ENCODE data around the gene COPG1.
"Not testable (repeated sequence)": the region's sequence is repeated elsewhere in the genome, so short reads cannot be mapped to it uniquely, and the experiment has no call there.

The COPG1 gene

GRCh38 chr3:129249284-129250065 lies at the start of gene COPG1:
Gene COPG1, plus strand, starts transcription at chr3:129249606. Its CDS starts 104 bp downstream, at chr3:129249710.
- peak; percentile 91 to 97 for DNase-seq

GRCh38 chr3:129204473-129204872 lies 44.9 kb upstream of the COPG1 start:
- DNase-seq: no peak

GRCh38 chr3:129205109-129205832 lies 44.1 kb upstream of the COPG1 start:
- no peak for DNase-seq

- DNase-seq: no peak
Measured at GRCh38 chr3:129207479-129207878, 41.9 kb upstream of the COPG1 start.

- no peak for DNase-seq
Measured at GRCh38 chr3:129211345-129211744, 38.1 kb upstream of the COPG1 start.

GRCh38 chr3:129211772-129212171 lies 37.6 kb upstream of the COPG1 start:
- DNase-seq: peak in 1 of 2 experiments; percentile 27

- DNase-seq: no peak
Measured at GRCh38 chr3:129213238-129213637, 36.2 kb upstream of the COPG1 start.

GRCh38 chr3:129218742-129219141 lies 30.7 kb upstream of the COPG1 start:
- no peak for DNase-seq

- DNase-seq: not testable (repeated sequence)
Measured at GRCh38 chr3:129224387-129224786, 25.0 kb upstream of the COPG1 start.

- DNase-seq: peak; percentile 58 to 78
Measured at GRCh38 chr3:129224984-129225393, 24.4 kb upstream of the COPG1 start.

- DNase-seq: no peak
Measured at GRCh38 chr3:129226374-129226773, 23.0 kb upstream of the COPG1 start.

- no peak for DNase-seq
Measured at GRCh38 chr3:129228891-129229585, 20.4 kb upstream of the COPG1 start.

- DNase-seq: no peak
Measured at GRCh38 chr3:129230311-129231019, 18.9 kb upstream of the COPG1 start.

GRCh38 chr3:129231331-129232119 lies 17.9 kb upstream of the COPG1 start:
- no peak for DNase-seq

- no peak for DNase-seq
Measured at GRCh38 chr3:129233538-129233937, 15.9 kb upstream of the COPG1 start.

- no peak for DNase-seq
Measured at GRCh38 chr3:129234441-129234840, 15.0 kb upstream of the COPG1 start.

GRCh38 chr3:129235344-129235917 lies 14.0 kb upstream of the COPG1 start:
- no peak for DNase-seq

- DNase-seq: no peak
Measured at GRCh38 chr3:129238945-129239705, 10.3 kb upstream of the COPG1 start.

- no peak for DNase-seq
Measured at GRCh38 chr3:129239991-129240390, 9.4 kb upstream of the COPG1 start.

- no peak for DNase-seq
Measured at GRCh38 chr3:129240436-129240835, 9.0 kb upstream of the COPG1 start.

- DNase-seq: no peak
Measured at GRCh38 chr3:129245141-129245540, 4.3 kb upstream of the COPG1 start.
